HG02981 (cell line): ENCODE measurements around the gene SF3B2.
"Not testable (repeated sequence)": the region's sequence is repeated elsewhere in the genome, so short reads cannot be mapped to it uniquely, and the experiment has no call there.

ENCODE experiments used
- ATAC-seq: cut with Tn5 transposase; IDR thresholded peaks from one replicate; pipeline ENCODE4 v1.9.1; 2021; ENCODE audit warnings: mild to moderate bottlenecking, moderate library complexity; ENCODE audit not compliant: unreplicated experiment

The SF3B2 gene

DNA sequence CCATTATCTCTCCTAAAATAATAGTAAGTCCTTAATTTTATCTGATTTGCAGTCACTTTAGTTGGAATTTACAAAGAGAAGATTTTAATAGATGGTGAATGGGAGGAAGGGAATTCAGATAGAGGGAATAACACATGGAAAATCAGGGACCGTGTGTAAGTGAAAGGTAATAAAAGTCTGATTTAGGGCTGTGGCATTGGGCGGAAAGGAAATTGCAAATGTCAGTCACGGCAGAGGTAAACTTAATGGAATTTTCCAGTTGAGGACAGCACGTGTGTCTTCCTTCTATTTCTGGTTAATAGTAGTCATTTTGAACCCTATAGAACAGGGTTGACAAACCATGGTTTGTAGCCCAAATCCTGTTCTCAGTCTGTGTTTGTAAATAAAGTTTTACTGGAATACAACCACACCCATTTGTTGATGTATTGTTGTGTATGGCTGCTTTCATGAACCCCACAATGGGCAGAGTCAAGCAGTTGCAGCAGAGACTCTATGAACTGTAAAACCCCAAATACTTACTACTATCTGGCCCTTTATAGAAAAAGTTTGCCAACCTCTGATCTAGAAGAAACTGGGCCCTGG, 52.0 kb downstream of the SF3B2 start:
- no peak for ATAC-seq

- ATAC-seq = no peak
Measured at GRCh38 chr11:66106786-66107599, 54.8 kb downstream of the SF3B2 start.

DNA sequence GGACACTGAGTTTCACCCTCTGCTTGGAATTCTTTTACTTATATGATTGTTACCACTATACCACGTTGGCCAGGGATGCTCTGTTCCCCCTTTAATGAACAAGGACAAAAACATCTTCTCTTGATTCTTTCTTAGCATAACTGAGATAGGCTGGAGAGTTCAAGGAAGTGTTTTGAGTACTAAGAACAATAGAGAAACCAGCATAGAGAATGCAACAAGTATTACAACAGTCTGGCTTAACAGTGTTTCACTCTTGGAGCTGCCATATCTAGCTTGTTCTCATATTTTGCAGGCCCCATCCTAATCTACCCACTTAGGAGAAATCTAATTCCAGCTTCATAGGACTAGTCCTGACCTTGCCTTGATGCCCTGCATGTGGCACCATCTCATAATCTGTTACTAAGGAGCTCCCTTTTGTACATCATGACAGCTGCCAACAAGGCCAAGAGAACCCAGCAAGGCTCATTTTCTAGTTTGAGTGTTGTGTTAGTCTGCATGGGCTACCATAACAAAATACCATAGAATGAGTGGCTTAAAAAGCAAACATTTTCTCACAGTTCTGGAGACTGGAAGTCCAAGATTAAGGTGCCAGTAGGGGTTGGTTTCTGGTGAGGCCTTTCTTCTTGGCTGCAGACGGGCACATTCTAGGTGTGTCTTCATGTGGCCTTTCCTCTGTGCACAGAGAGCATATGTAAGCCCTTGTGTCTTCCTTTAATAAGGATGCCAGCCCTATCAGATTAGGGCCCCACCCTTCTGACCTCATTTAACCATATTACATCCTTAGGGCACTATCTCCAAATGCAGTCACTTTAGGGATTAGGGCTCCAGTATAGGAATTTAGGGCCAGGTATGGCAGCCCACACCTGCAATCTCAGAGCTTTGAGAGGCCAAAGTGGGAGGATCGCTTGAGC, 55.7 kb downstream of the SF3B2 start:
- no peak for ATAC-seq

DNA sequence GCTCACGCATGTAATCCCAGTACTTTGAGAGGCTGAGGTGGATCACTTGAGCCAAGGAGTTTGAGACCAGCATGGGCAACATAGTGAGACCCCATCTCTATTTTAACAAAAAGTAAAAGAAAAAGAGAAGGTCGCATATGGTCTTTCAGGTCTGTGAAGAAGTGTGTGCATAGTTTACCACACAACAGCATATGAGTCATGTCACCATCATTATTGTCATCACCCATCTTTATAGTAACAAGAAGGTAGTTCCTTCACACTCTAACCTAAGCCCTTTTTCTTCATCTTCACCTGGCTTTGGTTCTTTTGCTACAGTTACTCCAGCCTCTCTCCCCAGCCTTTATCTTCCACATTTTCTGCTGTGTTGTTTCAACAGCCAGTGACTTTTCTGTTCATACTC, 57.1 kb downstream of the SF3B2 start:
- no peak for ATAC-seq

DNA sequence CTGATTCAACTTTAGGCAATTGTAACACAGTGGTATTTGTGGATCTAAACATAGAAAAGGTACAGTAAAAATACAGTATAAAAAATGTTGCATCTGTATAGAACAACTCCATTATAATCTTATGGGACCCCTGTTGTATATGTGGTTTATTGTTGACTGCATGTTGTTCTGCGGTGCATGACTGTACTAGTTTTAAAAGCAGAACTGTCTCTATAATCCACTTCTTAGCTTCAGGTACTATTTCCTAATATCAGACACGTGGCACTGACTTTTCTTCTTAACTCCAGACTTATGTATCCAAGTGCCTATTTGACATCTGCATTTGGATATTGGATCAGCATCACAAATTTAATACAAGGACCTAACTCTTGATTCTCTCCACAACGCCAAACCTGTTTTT, 59.0 kb downstream of the SF3B2 start:
- no peak for ATAC-seq

GRCh38 chr11:66112041-66112491, 59.9 kb downstream of the SF3B2 start:
- ATAC-seq = no peak

DNA sequence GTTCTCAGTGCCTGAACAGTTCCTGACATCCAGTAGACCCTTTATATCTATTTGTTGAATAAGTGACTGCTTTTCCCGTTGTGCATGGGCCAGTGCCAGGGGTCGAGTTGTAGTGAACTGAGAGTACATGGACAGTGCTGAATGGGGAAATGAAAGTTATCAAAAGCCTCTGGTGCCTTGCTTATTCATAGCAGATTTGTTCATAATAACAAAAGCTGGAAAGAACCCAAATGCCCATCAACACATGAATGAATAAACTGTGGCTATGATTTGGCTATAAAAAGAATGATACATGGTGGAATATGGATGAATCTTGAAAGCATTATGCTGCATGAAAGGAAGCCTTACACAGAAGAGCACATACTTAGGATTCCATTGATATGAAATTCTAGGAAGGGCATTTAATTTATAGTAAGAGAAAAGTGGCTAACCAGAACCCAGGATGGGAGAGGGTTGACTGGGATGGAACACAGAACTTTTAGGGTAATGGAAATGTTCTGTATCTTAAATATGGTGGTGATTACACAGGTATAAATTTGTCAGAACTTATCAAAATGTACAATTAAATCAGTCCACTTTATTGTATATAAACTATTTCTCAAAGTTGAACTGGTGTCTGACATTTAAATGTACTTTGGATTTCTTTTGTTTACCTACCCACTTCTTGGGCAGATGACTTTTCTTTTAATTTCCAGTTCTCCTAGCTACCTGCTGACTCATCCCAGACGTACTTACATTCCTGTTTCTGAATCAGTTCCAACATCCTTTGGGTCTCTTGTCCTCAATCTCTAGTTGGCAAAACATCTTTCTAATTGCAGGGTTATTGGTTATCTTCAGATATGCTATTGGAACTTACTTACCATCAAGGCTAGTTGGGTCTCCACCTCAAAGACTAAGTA, 60.7 kb downstream of the SF3B2 start:
- no peak for ATAC-seq

- ATAC-seq = not testable (repeated sequence)
Measured at GRCh38 chr11:66114957-66115356, 62.8 kb downstream of the SF3B2 start.

DNA sequence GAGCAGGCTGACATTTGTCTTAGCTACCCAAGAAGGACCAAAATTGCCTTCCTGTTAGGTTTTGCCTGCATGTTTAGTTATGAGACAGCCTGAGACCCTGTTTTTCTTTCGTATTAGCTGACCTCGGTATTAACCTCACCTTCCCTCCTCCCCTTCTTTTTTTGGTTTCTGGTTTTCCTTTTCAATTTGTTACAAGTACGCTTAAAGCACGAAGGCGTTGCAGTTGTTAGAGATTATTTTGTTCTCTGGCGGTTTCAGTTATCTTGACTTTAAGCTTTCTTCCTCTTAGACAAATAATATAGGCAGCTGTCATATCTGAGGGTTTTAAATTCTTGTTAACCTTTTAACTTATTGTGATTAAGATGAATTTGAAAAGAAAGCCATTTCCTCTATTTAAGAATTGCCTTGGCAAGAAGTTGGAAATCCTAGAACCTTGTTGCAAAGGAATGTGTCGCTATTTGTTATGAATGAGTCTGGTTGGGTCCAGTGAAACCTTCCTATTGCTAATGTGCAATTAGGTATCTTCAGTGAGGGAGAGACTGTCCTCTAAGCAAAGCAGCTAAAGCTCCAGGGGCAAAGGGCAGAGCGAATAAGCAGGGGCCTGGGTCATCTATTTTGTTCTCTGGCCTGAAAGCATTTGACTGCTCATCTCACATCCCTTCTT, 63.6 kb downstream of the SF3B2 start:
- ATAC-seq = no peak

DNA sequence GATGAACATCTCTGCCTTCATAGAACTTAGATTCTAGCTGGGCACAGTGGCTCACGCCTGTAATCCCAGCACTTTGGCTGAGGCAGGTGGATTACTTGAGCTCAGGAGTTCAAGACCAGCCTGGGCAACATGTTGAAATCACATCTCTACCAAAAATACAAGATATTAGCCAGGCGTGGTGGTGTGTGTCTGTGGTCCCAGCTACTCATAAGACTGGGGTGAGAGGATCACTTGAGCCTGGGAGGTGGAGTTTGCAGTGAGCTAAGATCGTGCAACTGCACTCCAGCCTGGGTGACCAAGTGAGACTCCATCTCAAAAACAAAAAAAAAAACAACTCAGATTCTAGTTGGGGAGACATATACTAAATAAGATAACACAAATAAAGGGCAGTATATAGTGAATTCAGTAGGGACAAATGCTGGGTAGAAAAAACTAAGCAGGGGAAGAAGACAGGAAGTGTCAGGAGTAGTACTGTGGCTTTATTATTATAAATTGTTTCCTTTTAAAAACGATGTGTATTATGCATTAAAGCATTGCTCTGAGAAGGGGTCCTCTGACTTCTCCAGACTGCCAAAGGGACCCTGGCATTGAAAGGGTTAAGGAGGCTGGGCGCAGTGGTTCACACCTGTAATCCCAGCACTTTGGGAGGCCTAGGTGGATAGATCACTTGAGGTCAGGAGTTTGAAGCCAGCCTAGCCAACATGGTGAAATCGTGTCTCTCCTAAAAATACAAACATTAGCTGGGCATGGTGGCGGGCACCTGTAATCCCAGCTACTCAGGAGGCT, 64.6 kb downstream of the SF3B2 start:
- no peak for ATAC-seq

- ATAC-seq = no peak
Measured at GRCh38 chr11:66118847-66119246, 66.7 kb downstream of the SF3B2 start.
